Superior temporal gyrus (tissue), 1 donor: ENCODE measurements around the gene DENND1A.

Experiments
- DNase-seq: peaks from one replicate; pipeline ENCODE4 v3.0.0-alpha.2; 2016; ENCODE audit errors: extremely low spot score

Gene DENND1A

GRCh38 chr9:123772967-123773366 is 157.0 kb downstream of the DENND1A start:
- no peak for DNase-seq

- DNase-seq, result no peak
These were observed 157.6 kb downstream of the DENND1A start for GRCh38 chr9:123772374-123772773.

- no peak for DNase-seq
These were observed 158.2 kb downstream of the DENND1A start for GRCh38 chr9:123771690-123772089.

- no peak for DNase-seq
These were observed 160.2 kb downstream of the DENND1A start for GRCh38 chr9:123769719-123770118.

GRCh38 chr9:123763910-123764588 is 165.9 kb downstream of the DENND1A start:
- DNase-seq, result no peak

- DNase-seq, result no peak
These were observed 167.9 kb downstream of the DENND1A start for GRCh38 chr9:123761905-123762605.

GRCh38 chr9:123757960-123758359 is 172.0 kb downstream of the DENND1A start:
- no peak for DNase-seq

- DNase-seq, result no peak
These were observed 172.4 kb downstream of the DENND1A start for GRCh38 chr9:123757547-123757946.

- no peak for DNase-seq
These were observed 173.3 kb downstream of the DENND1A start for GRCh38 chr9:123756484-123757106.

GRCh38 chr9:123753669-123754258 is 176.2 kb downstream of the DENND1A start:
- DNase-seq, result no peak

- no peak for DNase-seq
These were observed 176.9 kb downstream of the DENND1A start for GRCh38 chr9:123753016-123753415.

- no peak for DNase-seq
These were observed 180.2 kb downstream of the DENND1A start for GRCh38 chr9:123749580-123750202.

- no peak for DNase-seq
These were observed 183.2 kb downstream of the DENND1A start for GRCh38 chr9:123746765-123747164.

- no peak for DNase-seq
These were observed 184.0 kb downstream of the DENND1A start for GRCh38 chr9:123745933-123746332.

GRCh38 chr9:123745451-123745850 is 184.5 kb downstream of the DENND1A start:
- DNase-seq, result no peak

- DNase-seq, result no peak
These were observed 186.2 kb downstream of the DENND1A start for GRCh38 chr9:123743737-123744136.

GRCh38 chr9:123742009-123742767 is 187.7 kb downstream of the DENND1A start:
- peak; percentile 75 for DNase-seq

- DNase-seq, result no peak
These were observed 188.7 kb downstream of the DENND1A start for GRCh38 chr9:123741214-123741613.

GRCh38 chr9:123739902-123740301 is 190.0 kb downstream of the DENND1A start:
- DNase-seq, result no peak

GRCh38 chr9:123739387-123739786 is 190.5 kb downstream of the DENND1A start:
- no peak for DNase-seq

- no peak for DNase-seq
These were observed 191.3 kb downstream of the DENND1A start for GRCh38 chr9:123738648-123739047.
